ENCODE results near the gene GAB2.
"Not testable (repeated sequence)": the region's sequence is repeated elsewhere in the genome, so short reads cannot be mapped to it uniquely, and the experiment has no call there.

GAB2 gene

GRCh38 chr11:78364128-78364751 is 53.4 kb downstream of the GAB2 start:
- DNase-seq, result no peak

- DNase-seq, result no peak
These were observed 54.5 kb downstream of the GAB2 start for GRCh38 chr11:78363024-78363619.

- DNase-seq, result no peak
These were observed 56.4 kb downstream of the GAB2 start for GRCh38 chr11:78361228-78361627.

GRCh38 chr11:78359921-78360320 is 57.7 kb downstream of the GAB2 start:
- no peak for DNase-seq

- not testable (repeated sequence) for DNase-seq
These were observed 59.7 kb downstream of the GAB2 start for GRCh38 chr11:78357924-78358323.

- DNase-seq, result not testable (repeated sequence)
These were observed 60.2 kb downstream of the GAB2 start for GRCh38 chr11:78357425-78357824.

- not testable (repeated sequence) for DNase-seq
These were observed 61.9 kb downstream of the GAB2 start for GRCh38 chr11:78355742-78356141.

GRCh38 chr11:78355309-78355705 is 62.3 kb downstream of the GAB2 start:
- DNase-seq, result no peak

- DNase-seq, result no peak
These were observed 63.0 kb downstream of the GAB2 start for GRCh38 chr11:78354408-78355308.

DNA sequence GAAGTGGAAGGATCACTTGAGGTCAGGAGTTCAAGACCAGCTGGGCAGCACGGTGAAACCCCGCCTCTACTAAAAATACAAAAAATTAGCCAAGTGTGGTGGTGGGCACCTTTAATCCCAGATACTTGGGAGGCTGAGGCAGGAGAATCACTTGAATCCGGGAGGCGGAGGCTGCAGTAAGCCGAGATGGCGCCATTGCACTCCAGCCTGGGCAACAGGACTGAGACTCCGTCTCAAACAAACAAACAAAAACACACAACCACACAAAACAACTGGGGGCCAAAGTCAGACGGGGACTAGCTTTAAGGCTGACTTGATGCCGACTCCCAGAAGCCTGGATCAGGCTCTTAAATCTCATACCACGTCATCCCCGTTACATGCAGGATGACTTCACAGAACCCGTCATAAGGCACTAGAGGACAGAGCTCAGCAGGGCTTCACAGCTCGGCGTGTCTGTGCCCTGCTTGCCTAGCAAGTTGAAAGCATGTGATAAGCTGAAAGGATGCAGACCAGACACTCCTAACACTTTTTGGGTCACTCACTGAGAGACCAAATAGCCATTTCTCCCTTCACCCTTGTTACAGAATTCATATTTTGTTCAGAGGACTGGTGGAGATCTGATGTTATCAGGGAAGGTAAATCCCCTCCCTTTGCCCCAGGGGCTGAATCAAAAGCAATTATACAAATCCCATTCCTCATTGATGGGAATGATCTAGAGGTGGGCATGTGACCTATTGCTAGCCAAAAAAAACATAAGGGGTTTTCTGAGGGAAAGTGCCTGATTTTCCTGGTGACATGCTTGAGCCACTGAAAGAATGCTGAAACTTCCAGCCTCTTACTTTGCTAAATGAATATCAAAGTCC is 65.4 kb downstream of the GAB2 start:
- DNase-seq, result no peak

DNA sequence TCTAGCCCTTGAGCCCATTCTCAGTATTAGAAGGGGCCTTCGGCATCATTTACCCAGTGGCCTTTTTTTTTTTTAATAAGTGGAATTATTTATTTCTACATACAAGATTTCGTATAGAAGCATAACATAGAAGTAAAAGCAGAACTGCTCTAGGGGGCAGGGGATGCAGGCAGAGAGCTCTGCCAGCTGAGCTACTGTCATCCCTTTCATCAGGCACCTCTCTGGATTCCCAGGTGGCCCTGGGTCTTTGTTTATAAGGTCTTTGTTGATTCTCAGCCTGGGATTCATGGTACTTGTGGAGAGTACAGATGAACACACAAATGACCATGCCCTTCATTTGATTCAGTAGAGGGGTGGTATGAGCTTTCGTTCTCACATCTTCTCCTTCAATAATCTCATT is 66.4 kb downstream of the GAB2 start:
- no peak for DNase-seq

DNA sequence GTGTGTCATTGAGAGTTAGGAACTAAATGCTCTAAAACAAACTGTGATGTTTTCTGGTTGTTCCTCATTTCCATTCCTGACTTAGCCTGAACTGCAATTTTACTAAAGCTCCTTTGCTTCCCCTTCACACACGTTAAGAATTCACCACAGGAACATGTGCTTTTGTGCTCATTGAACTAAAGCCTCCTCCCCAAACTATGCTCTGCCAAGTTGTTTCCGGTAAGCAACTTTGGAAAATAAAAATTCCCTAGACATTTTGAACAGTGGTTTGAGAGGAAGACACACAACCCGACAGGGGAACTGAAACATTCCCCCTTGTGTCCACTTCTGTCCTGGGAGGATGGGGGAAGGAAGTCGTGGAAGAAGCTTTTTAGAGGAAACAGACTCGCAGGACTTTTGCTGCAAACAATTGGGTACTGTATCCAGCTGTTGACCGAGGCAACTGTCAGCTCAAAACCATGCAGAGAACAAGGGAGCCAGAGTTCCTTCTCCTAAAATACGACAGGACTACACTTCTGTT is 66.9 kb downstream of the GAB2 start:
- DNase-seq, result no peak

GRCh38 chr11:78350091-78350645 is 67.5 kb downstream of the GAB2 start:
- no peak for DNase-seq

- DNase-seq, result no peak
These were observed 68.0 kb downstream of the GAB2 start for GRCh38 chr11:78349624-78350023.

DNA sequence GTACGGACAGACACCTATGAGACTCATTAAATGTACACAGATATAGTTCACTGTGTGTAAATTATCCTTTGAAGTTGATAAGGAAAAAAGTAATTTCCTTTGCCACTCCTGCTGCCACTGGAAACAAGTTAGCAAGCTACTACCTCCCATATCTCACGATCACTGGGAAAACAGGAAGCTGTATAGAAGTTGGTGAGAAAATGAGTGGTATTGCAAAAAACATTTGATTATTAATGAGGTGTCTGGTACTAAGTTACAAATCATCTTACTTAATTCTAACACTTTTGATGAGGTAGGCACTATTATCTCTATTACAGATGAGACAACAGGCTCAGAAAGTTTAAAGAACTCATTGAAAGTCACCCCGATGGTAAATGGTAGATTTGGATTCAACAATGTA is 68.5 kb downstream of the GAB2 start:
- DNase-seq, result no peak

GRCh38 chr11:78347956-78348355 is 69.7 kb downstream of the GAB2 start:
- no peak for DNase-seq

DNA sequence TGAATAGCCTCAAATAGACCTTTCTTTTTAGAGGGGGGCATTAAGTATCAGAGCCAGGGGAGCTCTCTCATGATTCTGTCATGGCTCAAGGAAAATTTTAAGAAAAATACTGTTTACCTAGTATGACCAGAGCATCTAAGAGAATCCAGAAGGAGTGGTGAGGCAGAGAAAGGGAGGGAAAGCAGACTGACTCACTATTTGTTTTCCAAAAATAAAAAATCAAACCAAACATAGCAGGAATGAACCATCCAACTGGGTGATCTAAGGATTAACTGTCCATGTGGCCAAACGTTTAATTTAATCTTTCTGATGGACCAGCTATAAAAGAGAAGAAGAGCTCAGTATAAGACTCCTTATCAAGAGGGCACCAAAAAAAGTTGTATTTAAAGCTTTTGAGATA is 70.8 kb downstream of the GAB2 start:
- DNase-seq, result no peak

DNA sequence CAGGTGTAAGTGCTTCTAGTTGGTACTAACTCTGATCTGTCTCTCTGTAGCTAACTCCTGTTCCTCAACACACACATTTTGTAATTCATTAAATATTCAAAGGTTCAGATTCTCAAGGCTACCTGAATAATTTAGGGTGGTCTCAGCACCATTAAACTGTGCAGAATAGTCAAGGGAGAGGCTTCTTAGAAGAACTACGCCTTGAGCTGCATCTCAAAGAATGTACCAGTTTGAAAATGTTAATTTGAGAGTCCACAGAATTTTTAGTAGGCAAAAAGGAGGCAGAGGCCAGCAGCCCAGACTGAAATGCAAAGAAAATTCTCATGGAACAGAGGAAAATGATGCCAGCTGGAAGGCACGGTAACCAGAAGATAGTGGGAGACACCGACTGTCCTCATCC is 72.2 kb downstream of the GAB2 start:
- no peak for DNase-seq

DNA sequence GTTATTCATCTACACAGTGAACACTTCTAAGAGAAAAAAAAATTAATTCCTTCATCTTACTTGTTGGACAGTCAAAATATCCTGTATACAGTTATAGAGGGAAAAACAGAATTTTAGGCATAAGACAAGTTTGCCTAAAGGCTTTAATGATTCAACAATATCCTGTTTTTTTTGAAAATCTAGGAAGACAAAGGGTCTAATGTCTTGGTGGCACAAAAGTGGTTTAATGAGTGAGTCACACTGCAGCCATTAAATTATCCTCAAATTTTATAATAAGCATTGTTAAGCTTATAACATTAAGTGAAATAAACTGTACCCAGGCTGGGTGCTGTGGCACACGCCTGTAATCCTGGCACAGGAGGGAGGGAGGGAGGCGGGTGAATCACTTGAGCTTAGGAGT is 72.9 kb downstream of the GAB2 start:
- DNase-seq, result no peak

DNA sequence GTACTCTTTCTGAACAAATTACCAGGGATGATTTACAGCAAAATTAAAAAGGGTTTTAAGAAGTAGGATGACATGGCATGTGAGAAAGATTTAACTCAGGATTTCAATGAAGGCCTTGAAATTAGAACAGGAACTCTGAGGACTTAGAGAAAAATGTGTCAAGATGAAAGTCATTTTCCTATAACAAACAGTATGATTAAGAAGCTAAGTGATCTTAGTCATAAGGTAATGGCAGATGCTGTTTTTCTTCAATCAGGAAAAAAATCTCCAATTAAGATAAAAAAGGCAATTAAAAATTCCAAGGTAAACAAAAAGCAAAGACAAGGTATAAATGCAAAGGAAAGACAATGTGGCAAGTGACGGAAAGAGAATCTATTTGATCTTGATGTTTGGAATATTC is 73.5 kb downstream of the GAB2 start:
- DNase-seq, result no peak

- DNase-seq, result no peak
These were observed 74.3 kb downstream of the GAB2 start for GRCh38 chr11:78343303-78343702.

- no peak for DNase-seq
These were observed 75.8 kb downstream of the GAB2 start for GRCh38 chr11:78341841-78342240.

DNA sequence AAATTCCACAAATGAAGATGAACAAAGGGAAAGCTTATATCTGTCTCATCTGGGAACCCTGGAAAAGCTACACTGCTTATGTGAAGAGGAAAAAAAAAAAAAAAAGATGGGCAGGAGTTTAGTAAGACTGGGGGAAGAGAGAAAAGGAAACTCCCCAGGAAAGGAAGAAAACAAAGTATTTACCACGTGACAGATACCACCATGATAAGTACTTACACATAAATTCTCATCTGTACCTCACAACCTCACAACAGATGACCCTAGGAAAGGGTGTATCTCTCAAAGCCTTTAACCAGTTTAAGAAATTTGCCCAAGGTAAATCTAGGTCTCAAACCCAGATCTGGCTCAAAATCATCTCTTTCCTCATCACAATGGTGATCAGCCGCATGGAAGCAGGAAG is 77.1 kb downstream of the GAB2 start:
- DNase-seq, result no peak
